PC-9 (cell line): ENCODE data around the gene NR6A1. TPM values are rescaled to one million over a fixed set of nuclear protein-coding genes. Genes with fewer than 3 reads are reported as not detected.

Source experiments
- BruUV-seq: library from RNA; stranded (reverse); fragments of 400-500 nt; replicated peaks from 2 replicates; lab custom pipeline; 2021; lab: Mats Ljungman, UMichigan
- CTCF ChIA-PET: fragments of 300-600 bp; sonication (Branson Sonifier 250); formaldehyde crosslinking; loops from one replicate; lab custom pipeline; 2022; ENCODE audit warnings: antibody characterized with exemption; lab: Charles Lee
- POLR2A ChIA-PET: fragments of 300-600 bp; sonication (Branson Sonifier 250); formaldehyde crosslinking; loops from one replicate; lab custom pipeline; 2022; ENCODE audit warnings: antibody characterized with exemption; ENCODE audit not compliant: unreplicated experiment; lab: Charles Lee
- DNase-seq, 2 experiments: peaks; one replicate each; pipeline versions ENCODE4 v3.0.0 to v3.0.0-alpha.2; 2015 to 2022; ENCODE audit warnings: mixed read lengths in 1 of 2
- H2AFZ ChIP-seq: fragments of 200-600 bp; sonication (generic); 2 replicates; pipeline ENCODE4 v1.8.1; 2017; ENCODE audit warnings: antibody characterized with exemption
- H3F3A ChIP-seq: fragments of 200-600 bp; sonication (generic); 2 replicates; pipeline ENCODE4 v1.8.1; 2017; ENCODE audit warnings: antibody characterized with exemption, mild to moderate bottlenecking, low read depth; ENCODE audit not compliant: insufficient read depth
- H3K27ac ChIP-seq: fragments of 200-600 bp; sonication (generic); 2 replicates; pipeline ENCODE4 v1.6.1; 2016; ENCODE audit warnings: mixed run types
- H3K27me3 ChIP-seq: fragments of 200-600 bp; sonication (generic); 2 replicates; pipeline ENCODE4 v1.6.1; 2016; ENCODE audit warnings: low read depth, mixed run types; ENCODE audit not compliant: insufficient read depth
- H3K36me3 ChIP-seq: fragments of 200-600 bp; sonication (generic); 2 replicates; pipeline ENCODE4 v1.6.1; 2016; ENCODE audit warnings: low read depth, mixed run types
- H3K4me1 ChIP-seq: fragments of 200-600 bp; sonication (generic); replicated peaks from 2 replicates; pipeline ENCODE4 v1.6.1; 2016; ENCODE audit warnings: mixed run types; ENCODE audit not compliant: insufficient read depth
- H3K4me2 ChIP-seq: fragments of 200-600 bp; sonication (generic); 2 replicates; pipeline ENCODE4 v1.6.1; 2017; ENCODE audit warnings: mixed run types
- H3K4me3 ChIP-seq: fragments of 200-600 bp; sonication (generic); 2 replicates; pipeline ENCODE4 v1.6.1; 2016; ENCODE audit warnings: mixed run types
- H3K79me2 ChIP-seq: fragments of 200-600 bp; sonication (generic); 2 replicates; pipeline ENCODE4 v1.6.1; 2017; ENCODE audit warnings: low read depth, mixed run types
- H3K9me2 ChIP-seq: fragments of 200-600 bp; sonication (generic); 2 replicates; pipeline ENCODE4 v1.8.1; 2017; ENCODE audit warnings: mild to moderate bottlenecking; ENCODE audit not compliant: insufficient read depth
- H3K9me3 ChIP-seq: fragments of 200-600 bp; sonication (generic); 2 replicates; pipeline ENCODE4 v1.8.1; 2016; ENCODE audit warnings: low read depth; ENCODE audit not compliant: insufficient read depth
- H4K20me1 ChIP-seq: fragments of 200-600 bp; sonication (generic); 2 replicates; pipeline ENCODE4 v1.8.1; 2017; ENCODE audit not compliant: insufficient read depth
- CTCF ChIP-seq: fragments of 200-600 bp; sonication (generic); conservative IDR thresholded peaks from 2 replicates; pipeline ENCODE4 v1.6.1; 2017; ENCODE audit warnings: mixed run types, antibody characterized with exemption, mild to moderate bottlenecking, moderate library complexity
- EZH2 ChIP-seq: fragments of 200-600 bp; sonication (generic); IDR thresholded peaks from 2 replicates; pipeline ENCODE4 v1.8.0; 2017; ENCODE audit warnings: antibody characterized with exemption, low read depth
- intact Hi-C: fragments of 100-400 bp; cut with micrococcal nuclease; formaldehyde crosslinking; loops from one replicate; pipeline ENCODE4 v1.10.0; 2022; ENCODE audit not compliant: unreplicated experiment
- total RNA-seq: library from RNA; stranded (reverse); gene quantifications from 2 replicates; pipeline ENCODE4 v1.2.3, GENCODE V29; 2021

Gene NR6A1
- total RNA-seq, 1 experiment from 2014 or later: 13.0 TPM

DNA sequence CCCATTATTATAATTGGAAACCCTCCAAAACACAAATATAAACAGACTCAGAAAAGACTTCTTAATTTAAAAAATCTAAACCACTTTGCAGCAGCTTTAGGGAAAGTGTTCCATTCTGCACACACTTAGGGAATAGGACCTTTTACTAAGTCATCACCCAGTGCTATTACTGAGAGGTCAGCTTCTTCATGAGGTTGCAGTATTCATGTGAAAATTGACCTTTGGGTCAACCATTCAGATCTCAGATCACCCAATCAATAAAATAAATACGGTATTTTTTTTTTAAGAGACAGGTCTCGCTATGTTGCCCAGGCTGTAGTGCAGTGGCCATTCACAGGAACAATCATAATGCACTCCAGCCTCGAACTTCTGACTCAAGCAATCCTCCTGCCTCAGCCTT, 21.8 kb downstream of the NR6A1 start:
- Histone ChIP-seq H3K9me3 (no peaks in the 10 kb centered on the region), H3K9me2 (no peaks in the 10 kb centered on the region), H2AFZ (no peak overlapping the region), H4K20me1 (peaks cover 6% of the 10 kb centered on the region; the same call in 1 of the 2 replicates), H3F3A (peaks cover 14% of the 10 kb centered on the region), H3K36me3 (peaks cover 5% of the 10 kb centered on the region; the same call in 1 of the 2 replicates), H3K27ac (no peak overlapping the region), H3K4me2 (no peak overlapping the region), H3K27me3 (no peaks in the 10 kb centered on the region), H3K79me2 (peaks cover 78% of the 10 kb centered on the region), H3K4me3 (no peak overlapping the region), H3K4me1 (peaks cover 20% of the 10 kb centered on the region)
- TF ChIP-seq CTCF (no peak), EZH2 (no peak)
- intact Hi-C loops: no loop called here
- DNase-seq: no peak
- BruUV-seq: no TSS peak
- ChIA-PET CTCF (no interaction called here), POLR2A (no interaction called here)

DNA sequence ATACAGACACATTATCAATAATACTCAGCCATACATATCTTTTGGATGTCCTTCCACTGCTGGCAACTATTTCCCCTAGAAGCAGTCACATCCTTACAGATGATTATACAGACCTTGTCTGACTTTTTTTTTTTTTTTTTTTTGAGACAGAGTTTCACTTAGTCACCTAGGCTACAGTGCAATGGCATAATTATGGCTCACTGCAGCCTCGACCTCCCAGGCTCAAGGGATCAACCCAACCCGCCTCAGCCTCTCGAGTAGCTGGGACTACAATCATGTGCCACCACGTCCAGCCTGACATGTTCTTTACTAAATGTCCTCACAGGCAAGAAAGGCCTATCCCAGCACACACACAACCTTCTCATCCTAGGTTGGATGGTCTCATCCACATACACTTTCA, 24.0 kb downstream of the NR6A1 start:
- BruUV-seq: no TSS peak
- Histone ChIP-seq H3K4me2 (no peak overlapping the region), H3K79me2 (peaks cover 78% of the 10 kb centered on the region), H3K4me3 (no peak overlapping the region), H3K36me3 (peaks cover 5% of the 10 kb centered on the region; the same call in 1 of the 2 replicates), H4K20me1 (peaks cover 6% of the 10 kb centered on the region; the same call in 1 of the 2 replicates), H2AFZ (no peak overlapping the region), H3K9me2 (no peaks in the 10 kb centered on the region), H3F3A (no peaks in the 10 kb centered on the region; the same call in 1 of the 2 replicates), H3K27me3 (no peaks in the 10 kb centered on the region), H3K27ac (no peak overlapping the region), H3K4me1 (peaks cover 10% of the 10 kb centered on the region; the same call in 1 of the 2 replicates), H3K9me3 (no peaks in the 10 kb centered on the region)
- DNase-seq: no peak
- POLR2A ChIA-PET: no interaction called here
- TF ChIP-seq CTCF (no peak), EZH2 (no peak)
- CTCF ChIA-PET: interaction anchor here (1.0 kb wide), 1 partner anchor 9 kb away, joined by 3 read pairs; no protein-coding TSS in a partner anchor
- intact Hi-C loops: no loop called here

DNA sequence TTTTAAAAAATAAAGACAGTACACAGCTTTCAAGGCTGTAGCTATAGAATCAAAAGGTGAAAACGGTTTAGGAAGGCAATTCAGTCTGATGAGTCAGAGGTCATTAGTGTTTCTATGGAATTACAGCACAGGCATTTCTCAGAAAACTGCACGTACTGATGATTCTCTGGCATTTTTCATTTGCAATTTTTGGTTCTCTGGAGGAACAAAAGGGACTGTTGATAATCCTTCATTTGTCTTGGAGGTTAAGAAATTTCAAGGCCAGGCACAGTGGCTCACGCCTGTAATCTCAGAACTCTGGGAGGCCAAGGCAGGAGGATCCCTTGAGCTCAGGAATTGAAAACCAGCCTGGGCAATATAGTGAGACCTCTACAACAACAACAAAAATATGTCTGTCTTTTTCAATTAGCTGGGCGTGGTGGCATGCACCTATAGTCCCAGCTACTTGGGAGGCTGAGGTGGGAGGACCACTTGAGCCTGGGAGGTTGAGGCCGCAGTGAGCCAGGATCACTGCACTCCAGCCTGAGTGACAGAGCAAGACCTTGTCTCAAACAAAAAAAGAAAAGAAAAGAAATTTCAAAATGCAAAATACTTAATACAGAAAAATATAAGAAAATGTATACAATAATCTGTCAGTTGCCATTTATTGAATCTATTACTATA, 27.3 kb downstream of the NR6A1 start:
- H3K9me2 ChIP-seq: no peaks in the 10 kb centered on the region
- no peak overlapping the region for H2AFZ ChIP-seq
- no peak overlapping the region for H3K4me2 ChIP-seq
- TF ChIP-seq CTCF (no peak), EZH2 (no peak)
- H3K9me3 ChIP-seq: no peaks in the 10 kb centered on the region
- H3F3A ChIP-seq: no peaks in the 10 kb centered on the region; the same call in 1 of the 2 replicates
- peaks cover 65% of the 10 kb centered on the region for H3K79me2 ChIP-seq
- H3K36me3 ChIP-seq: peaks cover 9% of the 10 kb centered on the region; the same call in 1 of the 2 replicates
- BruUV-seq: no TSS peak
- H4K20me1 ChIP-seq: no peaks in the 10 kb centered on the region
- ChIA-PET POLR2A (interaction anchor here (0.6 kb wide), 3 partner anchors 9 to 481 kb away, joined by 3 to 6 read pairs (median 4); no protein-coding TSS in a partner anchor), CTCF (interaction anchor here (0.6 to 0.7 kb wide), 2 partner anchors 8 to 11 kb away, joined by 3 read pairs; no protein-coding TSS in a partner anchor)
- H3K27me3 ChIP-seq: no peaks in the 10 kb centered on the region
- no peak overlapping the region for H3K27ac ChIP-seq
- H3K4me1 ChIP-seq: peaks cover 10% of the 10 kb centered on the region; the same call in 1 of the 2 replicates
- H3K4me3 ChIP-seq: no peak overlapping the region
- intact Hi-C loops: no loop called here
- no peak for DNase-seq
